ENCODE data around the gene TRMT44. TPM values are rescaled to one million over a fixed set of nuclear protein-coding genes. Genes with fewer than 3 reads are reported as not detected.
"Not testable (repeated sequence)": the region's sequence is repeated elsewhere in the genome, so short reads cannot be mapped to it uniquely, and the experiment has no call there.

TRMT44 gene
- total and polyA plus RNA-seq, 5 experiments from 2014 or later: 11.3 to 37.5 (median 15.4) TPM

GRCh38 chr4:8400632-8401325 lies 39.8 kb upstream of the TRMT44 start:
- POLR2A ChIA-PET: no interaction called here
- H3K4me3 Mint-ChIP-seq: no peak overlapping the region
- H3K27me3 Mint-ChIP-seq: no peaks in the 10 kb centered on the region
- H3K4me1 Mint-ChIP-seq: peaks cover 0 to 2% (median under 1%) of the 10 kb centered on the region in 4 donors
- DNase-seq: no peak
- H3K9me3 Mint-ChIP-seq: no peaks in the 10 kb centered on the region
- ATAC-seq: no peak
- peaks cover 0 to 36% (median 6%) of the 10 kb centered on the region in 3 donors for H3K36me3 Mint-ChIP-seq
- H3K27ac Mint-ChIP-seq: peak overlapping the region in 2 of 10 donors; percentile 37 to 48

GRCh38 chr4:8401665-8402064 lies 38.9 kb upstream of the TRMT44 start:
- Mint-ChIP-seq H3K9me3 (no peaks in the 10 kb centered on the region), H3K4me3 (no peak overlapping the region), H3K4me1 (peaks cover 0 to 5% (median under 1%) of the 10 kb centered on the region in 4 donors), H3K27ac (peak overlapping the region in 2 of 10 donors; percentile 10 to 37), H3K36me3 (peaks cover 5 to 44% (median 8%) of the 10 kb centered on the region in 3 donors), H3K27me3 (no peaks in the 10 kb centered on the region)
- DNase-seq: no peak
- POLR2A ChIA-PET: no interaction called here
- no peak for ATAC-seq

DNA sequence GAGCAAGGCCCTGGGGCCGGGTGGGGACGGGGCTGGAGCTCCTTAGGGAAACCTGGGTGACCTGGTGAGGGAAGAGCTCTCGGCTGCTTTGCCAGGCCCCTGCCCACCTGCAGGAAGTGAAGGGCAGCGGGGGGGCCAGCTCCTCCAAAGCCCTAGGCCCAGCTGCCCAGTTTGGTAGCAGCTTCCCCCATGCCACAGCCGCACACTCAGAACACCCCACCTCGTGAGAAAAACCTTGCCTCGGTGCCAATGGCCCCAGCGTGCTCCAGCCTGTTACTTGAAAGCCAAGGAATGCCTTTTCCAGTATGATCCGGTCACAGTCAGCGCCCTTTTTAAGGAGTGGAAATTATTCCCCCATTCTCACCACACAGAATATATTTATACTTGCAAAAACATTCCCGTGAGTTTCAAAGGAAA lies 38.4 kb upstream of the TRMT44 start:
- no peak overlapping the region for H3K4me3 Mint-ChIP-seq
- peaks cover 0 to 5% (median under 1%) of the 10 kb centered on the region in 4 donors for H3K4me1 Mint-ChIP-seq
- no peaks in the 10 kb centered on the region for H3K9me3 Mint-ChIP-seq
- no peaks in the 10 kb centered on the region for H3K27me3 Mint-ChIP-seq
- POLR2A ChIA-PET: no interaction called here
- peak overlapping the region in 1 of 10 donors; percentile 25 for H3K27ac Mint-ChIP-seq
- ATAC-seq (no peak), DNase-seq (no peak)
- H3K36me3 Mint-ChIP-seq: peaks cover 5 to 44% (median 8%) of the 10 kb centered on the region in 3 donors

- Mint-ChIP-seq H3K27ac (peak overlapping the region in 1 of 10 donors; percentile 27), H3K27me3 (no peaks in the 10 kb centered on the region), H3K36me3 (peaks cover 5 to 47% (median 8%) of the 10 kb centered on the region in 3 donors), H3K9me3 (no peaks in the 10 kb centered on the region), H3K4me1 (peaks cover 0 to 5% (median under 1%) of the 10 kb centered on the region in 4 donors), H3K4me3 (no peak overlapping the region)
- ATAC-seq (no peak), DNase-seq (no peak)
- POLR2A ChIA-PET: no interaction called here
These were observed 37.9 kb upstream of the TRMT44 start for GRCh38 chr4:8402640-8403039.

GRCh38 chr4:8403173-8403753 lies 37.3 kb upstream of the TRMT44 start:
- Mint-ChIP-seq H3K27ac (peak overlapping the region in 2 of 10 donors; percentile 50 to 63), H3K27me3 (no peaks in the 10 kb centered on the region), H3K9me3 (no peaks in the 10 kb centered on the region), H3K4me3 (no peak overlapping the region), H3K36me3 (peaks cover 5 to 52% (median 8%) of the 10 kb centered on the region in 3 donors), H3K4me1 (peaks cover 0 to 5% (median under 1%) of the 10 kb centered on the region in 4 donors)
- POLR2A ChIA-PET: no interaction called here
- ATAC-seq (peak; percentile 43 to 60), DNase-seq (peak in 7 of 10 donors; percentile 10 to 55 (median 43))

DNA sequence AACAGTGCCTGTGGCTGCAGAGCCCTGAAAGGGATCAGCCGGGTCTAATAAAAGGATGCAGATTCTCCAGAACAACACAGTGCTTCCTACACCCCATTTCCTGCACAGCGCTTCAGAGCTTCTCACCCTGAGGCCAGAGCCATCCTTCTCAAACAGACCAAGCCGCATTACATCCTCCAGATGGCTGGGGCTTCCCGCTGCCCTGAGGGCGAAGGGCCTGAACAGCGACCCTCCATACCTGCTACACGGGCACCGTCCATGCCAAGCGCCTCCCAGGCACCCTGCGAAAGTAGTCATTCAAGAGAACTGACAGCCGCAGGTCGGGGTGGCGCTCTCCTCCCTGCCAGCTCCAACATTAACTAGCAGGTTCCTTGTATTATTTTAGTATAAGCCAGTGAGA lies 36.6 kb upstream of the TRMT44 start:
- POLR2A ChIA-PET: no interaction called here
- no peak for DNase-seq
- Mint-ChIP-seq H3K9me3 (no peaks in the 10 kb centered on the region), H3K27me3 (no peaks in the 10 kb centered on the region), H3K36me3 (peaks cover 5 to 46% (median 8%) of the 10 kb centered on the region in 3 donors), H3K27ac (peak overlapping the region in 1 of 10 donors; percentile 64), H3K4me1 (peaks cover 0 to 5% (median 1%) of the 10 kb centered on the region in 4 donors), H3K4me3 (no peak overlapping the region)
- ATAC-seq: no peak

- Mint-ChIP-seq H3K36me3 (peaks cover 5 to 47% (median 8%) of the 10 kb centered on the region in 3 donors), H3K4me3 (no peak overlapping the region), H3K9me3 (no peaks in the 10 kb centered on the region), H3K27me3 (no peaks in the 10 kb centered on the region), H3K4me1 (peaks cover 6 to 9% (median 8%) of the 10 kb centered on the region in 4 donors), H3K27ac (peak overlapping the region in 1 of 10 donors; percentile 64)
- no peak for DNase-seq
- ATAC-seq: no peak
- POLR2A ChIA-PET: no interaction called here
These were observed 35.6 kb upstream of the TRMT44 start for GRCh38 chr4:8404791-8405515.

- peaks cover 6 to 12% (median 8%) of the 10 kb centered on the region in 4 donors for H3K4me1 Mint-ChIP-seq
- ATAC-seq (no peak), DNase-seq (no peak)
- H3K27ac Mint-ChIP-seq: peak overlapping the region in 1 of 10 donors; percentile 34
- peaks cover 5 to 47% (median 8%) of the 10 kb centered on the region in 3 donors for H3K36me3 Mint-ChIP-seq
- no peaks in the 10 kb centered on the region for H3K9me3 Mint-ChIP-seq
- H3K27me3 Mint-ChIP-seq: no peaks in the 10 kb centered on the region
- POLR2A ChIA-PET: no interaction called here
- no peak overlapping the region for H3K4me3 Mint-ChIP-seq
These were observed 35.1 kb upstream of the TRMT44 start for GRCh38 chr4:8405516-8405875.

- POLR2A ChIA-PET, ATAC-seq, H3K9me3 Mint-ChIP-seq, DNase-seq, H3K27me3 Mint-ChIP-seq, H3K4me3 Mint-ChIP-seq: not testable (repeated sequence)
- peaks cover 6 to 15% (median 12%) of the 10 kb centered on the region in 4 donors for H3K4me1 Mint-ChIP-seq
- peaks cover 5 to 52% (median 10%) of the 10 kb centered on the region in 3 donors for H3K36me3 Mint-ChIP-seq
- H3K27ac Mint-ChIP-seq: peak overlapping the region in 1 of 10 donors; percentile 18
These were observed 33.7 kb upstream of the TRMT44 start for GRCh38 chr4:8406887-8407286.

GRCh38 chr4:8407316-8407715 lies 33.3 kb upstream of the TRMT44 start:
- no peak for DNase-seq
- Mint-ChIP-seq H3K27ac (peak overlapping the region in 1 of 10 donors; percentile 49), H3K36me3 (peaks cover 5 to 52% (median 10%) of the 10 kb centered on the region in 3 donors)

GRCh38 chr4:8407756-8408155 lies 32.8 kb upstream of the TRMT44 start:
- H3K27me3 Mint-ChIP-seq: no peaks in the 10 kb centered on the region

More at GRCh38 chr4:8407316-8407715, 33.3 kb upstream of the TRMT44 start:
- H3K27me3 Mint-ChIP-seq: no peaks in the 10 kb centered on the region
- H3K4me3 Mint-ChIP-seq: no peak overlapping the region
- peaks cover 6 to 17% (median 14%) of the 10 kb centered on the region in 4 donors for H3K4me1 Mint-ChIP-seq
- no peaks in the 10 kb centered on the region for H3K9me3 Mint-ChIP-seq
- ATAC-seq: no peak
- POLR2A ChIA-PET: no interaction called here

DNA sequence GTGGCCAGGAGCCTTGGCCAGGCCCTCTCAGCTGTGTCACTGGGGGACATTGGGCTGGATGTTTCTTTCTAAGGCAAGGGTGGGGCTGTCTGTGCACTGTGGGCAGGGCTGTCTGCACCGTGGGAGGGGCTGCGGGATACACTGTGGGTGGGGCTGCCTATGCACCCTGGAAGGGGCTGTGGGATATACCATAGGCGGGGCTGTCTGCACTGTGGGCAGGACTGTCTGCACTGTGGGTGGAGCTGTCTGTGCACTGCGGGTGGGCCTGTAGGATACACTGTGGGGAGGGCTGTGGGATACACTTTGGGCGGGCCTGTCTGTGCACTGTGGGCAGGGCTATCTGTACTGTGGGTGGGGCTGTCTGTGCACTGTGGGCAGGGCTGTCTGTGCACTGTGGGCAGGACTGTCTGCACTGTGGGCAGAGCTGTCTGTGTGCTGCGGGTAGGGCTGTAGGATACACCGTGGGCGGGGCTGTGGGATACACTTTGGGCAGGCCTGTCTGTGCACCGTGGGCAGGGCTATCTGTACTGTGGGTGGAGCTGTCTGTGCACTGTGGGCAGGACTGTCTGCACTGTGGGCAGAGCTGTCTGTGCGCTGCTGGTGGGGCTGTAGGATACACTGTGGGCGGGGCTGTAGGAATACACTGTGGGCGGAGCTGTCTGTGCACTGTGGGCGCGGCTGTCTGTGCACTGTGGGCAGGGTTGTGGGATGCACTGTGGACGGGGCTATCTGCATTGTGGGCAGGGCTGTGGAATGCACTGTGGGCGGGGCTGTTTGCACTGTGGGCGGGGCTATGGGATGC lies 31.1 kb upstream of the TRMT44 start:
- no peaks in the 10 kb centered on the region for H3K9me3 Mint-ChIP-seq
- DNase-seq (peak in 6 of 10 donors; percentile 4 to 60 (median 24)), ATAC-seq (peak; percentile 65 to 75)
- H3K27ac Mint-ChIP-seq: peak overlapping the region in 5 of 10 donors; percentile 32 to 96 (median 83)
- peaks cover 5 to 53% (median 13%) of the 10 kb centered on the region in 3 donors for H3K36me3 Mint-ChIP-seq
- no peak overlapping the region for H3K4me3 Mint-ChIP-seq
- H3K4me1 Mint-ChIP-seq: peaks cover 6 to 18% (median 15%) of the 10 kb centered on the region in 4 donors
- POLR2A ChIA-PET: no interaction called here
- no peaks in the 10 kb centered on the region for H3K27me3 Mint-ChIP-seq

More at GRCh38 chr4:8407756-8408155, 32.8 kb upstream of the TRMT44 start:
- peaks cover 6 to 18% (median 14%) of the 10 kb centered on the region in 4 donors for H3K4me1 Mint-ChIP-seq
- H3K4me3 Mint-ChIP-seq: no peak overlapping the region
- ATAC-seq (no peak), DNase-seq (no peak)
- POLR2A ChIA-PET: interaction anchor here (0.8 kb wide), 1 partner anchor 249 kb away, joined by 3 read pairs; the partner anchor contains the start of gene ABLIM2
- H3K27ac Mint-ChIP-seq: peak overlapping the region in 1 of 10 donors; percentile 45
- peaks cover 5 to 48% (median 10%) of the 10 kb centered on the region in 3 donors for H3K36me3 Mint-ChIP-seq
- H3K9me3 Mint-ChIP-seq: no peaks in the 10 kb centered on the region

All from naive thymus-derived CD8-positive, alpha-beta T cell (primary cell).